GM23248 (cell line): ENCODE measurements around the gene KICS2.

Experiments
- EZH2 ChIP-seq: fragments of 200-600 bp; sonication (generic); IDR thresholded peaks from 2 replicates; pipeline ENCODE4 v1.6.1; 2018; ENCODE audit warnings: antibody characterized with exemption, mild to moderate bottlenecking; ENCODE audit not compliant: insufficient read depth, poor library complexity, severe bottlenecking
- EZH2phosphoT487 ChIP-seq: fragments of 200-600 bp; sonication (generic); IDR thresholded peaks from 2 replicates; pipeline ENCODE4 v1.6.1; 2018; ENCODE audit warnings: antibody characterized with exemption, moderate library complexity, mild to moderate bottlenecking, low read depth; ENCODE audit not compliant: insufficient read depth

DNA sequence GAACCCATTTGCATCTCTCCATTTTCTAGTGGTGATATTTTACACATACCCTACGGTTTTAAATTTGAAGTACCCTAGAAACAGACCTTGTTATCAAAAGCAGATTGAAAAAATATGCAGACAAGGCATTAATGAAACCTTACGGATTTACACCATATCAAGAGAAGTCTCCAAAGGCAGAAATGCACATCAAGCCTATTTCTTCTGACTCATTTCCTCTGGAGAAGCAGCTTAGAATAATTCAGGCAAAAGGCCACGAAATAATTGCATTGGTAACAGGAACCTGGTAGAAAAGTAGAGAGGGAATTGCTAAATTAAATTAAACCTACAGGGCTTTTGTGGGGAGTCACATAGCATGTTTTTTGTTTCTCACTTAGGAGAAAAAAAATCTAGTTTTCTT is 34.7 kb downstream of the KICS2 start:
- TF ChIP-seq EZH2 (no peak), EZH2phosphoT487 (no peak)
